ENCODE results near the gene SOWAHA.

Gene SOWAHA

DNA sequence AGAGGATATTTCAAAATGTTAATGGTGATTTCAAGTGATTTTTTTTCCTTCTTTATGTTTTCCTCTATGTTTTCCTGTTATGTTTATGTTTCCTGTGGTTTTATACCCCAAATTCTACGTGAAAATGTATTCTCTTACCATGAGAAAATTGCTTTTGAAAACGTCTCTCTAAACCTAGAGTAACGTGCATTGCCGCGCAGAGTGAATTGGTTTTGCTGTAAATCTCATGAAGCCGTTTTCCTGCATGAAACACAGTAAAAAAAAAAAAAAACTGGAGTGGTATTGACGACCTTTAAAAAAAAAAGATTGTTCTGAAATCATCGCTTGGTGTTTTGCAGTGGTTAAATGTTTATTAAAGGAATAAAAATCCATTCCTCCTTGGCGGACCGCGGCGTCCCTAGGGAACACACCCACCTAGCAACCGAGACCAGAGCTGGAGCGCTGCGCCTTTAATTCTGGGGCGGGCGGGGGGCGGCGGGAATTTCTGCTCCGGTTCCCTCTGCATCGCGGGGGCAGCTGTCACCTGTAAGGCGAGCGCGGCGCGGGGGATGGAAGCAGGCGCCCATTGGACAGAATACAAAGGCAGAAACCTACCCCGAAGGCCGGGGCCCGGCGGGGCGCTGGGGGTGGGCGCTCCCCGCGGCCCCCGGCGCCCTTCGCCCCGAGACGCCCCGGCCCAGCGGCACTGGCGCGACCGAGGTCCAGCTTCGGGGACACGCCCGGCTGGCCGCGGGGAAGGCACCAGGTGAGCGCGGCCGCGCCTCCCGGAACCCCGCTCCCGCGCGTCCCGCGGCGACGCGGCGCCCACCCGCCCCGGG is at the start of gene SOWAHA:
SOWAHA (plus strand) TSS at position 522 of the 818 bp plus-strand sequence. CDS start 320 bp downstream, outside the sequence.
- DNase-seq, result no peak

DNA sequence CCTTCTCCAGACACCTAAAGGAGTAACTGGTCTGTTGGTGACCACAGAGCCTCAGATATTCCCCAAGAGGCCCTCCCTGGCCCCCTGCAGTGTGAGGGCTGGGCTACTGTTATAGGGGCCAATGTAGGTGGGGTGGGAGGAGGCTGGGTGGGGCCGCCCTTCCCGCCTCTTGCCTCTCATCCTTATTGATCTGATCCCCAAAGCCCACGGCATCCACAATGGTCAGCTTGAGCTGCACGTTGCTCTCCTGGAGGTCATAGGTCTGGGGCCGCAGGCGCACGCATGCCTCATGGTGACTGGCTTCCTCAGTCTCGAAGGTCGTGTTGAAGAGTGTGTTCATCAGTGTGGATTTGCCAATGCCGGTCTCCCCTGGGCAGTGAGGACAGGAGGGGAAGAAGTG is 49.1 kb upstream of the SOWAHA start:
- no peak for DNase-seq

DNA sequence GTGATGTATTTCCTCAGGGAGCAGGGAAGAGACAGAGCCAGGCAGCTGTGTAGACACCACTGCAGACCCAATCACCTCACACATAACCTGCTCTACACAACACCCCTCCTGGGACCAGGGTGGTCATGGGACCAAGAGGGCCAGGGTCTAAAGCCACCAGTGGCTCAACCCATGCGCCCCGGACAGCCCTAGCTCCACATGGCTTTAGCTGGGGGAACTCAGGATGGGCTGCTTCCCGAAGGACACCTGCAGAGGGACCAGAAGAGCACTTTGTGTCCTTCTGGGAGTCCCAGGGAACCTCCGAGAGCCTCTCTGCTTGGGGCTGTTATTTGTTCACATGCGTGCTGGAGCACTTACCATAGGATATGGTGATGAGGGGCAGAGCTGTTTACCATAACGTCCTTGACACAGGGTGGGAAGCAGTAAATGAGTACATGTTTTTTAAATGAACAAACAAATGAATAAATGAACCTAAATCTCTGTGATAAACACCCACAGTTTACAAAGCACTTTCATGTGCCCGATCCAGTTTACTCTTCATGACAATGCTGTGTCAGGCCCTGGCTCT is 48.3 kb upstream of the SOWAHA start:
- DNase-seq, result no peak

DNA sequence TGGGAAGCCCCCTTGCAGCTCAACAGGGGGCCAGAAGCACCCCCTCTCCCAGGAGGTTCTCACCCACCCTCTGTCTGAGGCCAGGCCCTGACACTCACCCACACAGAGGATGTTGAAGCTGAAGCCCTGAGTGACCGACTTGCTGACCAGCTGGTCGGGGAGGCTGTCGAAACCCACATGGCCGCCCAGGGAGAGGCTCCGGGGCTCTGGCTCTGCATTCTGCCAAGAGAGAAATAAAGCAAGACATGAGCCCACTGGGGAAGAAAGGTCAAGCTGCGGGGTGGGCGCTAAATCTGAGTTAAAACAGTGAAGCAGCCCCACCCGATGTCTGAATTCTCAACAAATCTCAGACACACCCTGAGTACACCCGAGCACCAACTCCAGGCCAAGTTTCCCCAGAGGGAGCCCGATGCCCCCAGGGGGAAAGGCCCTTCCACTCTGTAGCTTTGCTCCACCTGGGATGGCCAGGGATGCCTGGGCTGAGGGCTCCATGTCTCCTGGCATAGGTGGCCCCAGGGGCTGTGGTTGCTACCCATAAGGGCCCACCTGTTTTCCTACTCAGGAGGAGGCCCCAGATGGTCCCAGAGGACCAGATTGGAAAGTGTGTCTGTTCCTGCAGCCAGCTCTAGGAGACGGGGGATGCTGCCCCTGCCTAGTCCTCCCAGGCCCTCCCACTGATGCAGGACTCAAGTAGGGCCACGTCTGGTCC is 47.6 kb upstream of the SOWAHA start:
- no peak for DNase-seq

DNA sequence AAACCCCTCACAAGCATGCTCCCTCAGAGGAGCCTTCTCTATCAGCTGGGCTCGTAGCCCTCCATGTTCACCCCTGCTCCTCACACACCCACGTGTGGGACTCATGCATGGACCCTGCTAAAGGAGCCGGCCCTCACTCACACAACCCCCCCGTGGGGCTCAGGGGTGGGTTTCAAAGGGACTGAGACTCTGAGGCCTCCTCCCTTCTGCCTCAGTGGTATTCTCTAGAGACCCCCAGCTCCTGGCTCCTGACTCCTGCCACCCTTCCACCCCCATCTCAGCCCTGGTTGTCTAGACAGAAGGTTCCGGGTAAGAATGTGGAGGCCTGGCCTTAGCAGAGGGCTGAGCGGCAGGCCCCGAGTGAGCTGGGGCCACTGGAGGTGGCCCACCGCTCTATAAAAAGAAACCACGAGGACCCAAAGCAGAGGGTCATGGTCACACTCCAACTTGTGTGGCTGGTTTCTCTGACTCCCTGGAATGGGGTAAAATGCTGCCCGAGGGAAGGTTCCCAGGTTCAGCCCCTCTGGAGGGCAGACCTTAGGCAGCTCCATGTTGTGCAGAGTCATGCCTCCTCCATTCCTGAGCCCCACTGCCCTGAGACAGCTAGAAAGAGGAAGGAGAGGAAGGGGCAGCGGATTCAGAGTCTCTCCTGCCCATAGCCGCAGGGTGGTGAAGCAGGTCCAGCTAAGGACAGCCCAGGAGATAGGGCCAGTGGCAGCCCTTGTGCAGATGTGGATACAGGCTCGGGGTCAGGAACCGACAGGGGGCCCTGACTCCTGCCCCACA is 46.9 kb upstream of the SOWAHA start:
- no peak for DNase-seq

DNA sequence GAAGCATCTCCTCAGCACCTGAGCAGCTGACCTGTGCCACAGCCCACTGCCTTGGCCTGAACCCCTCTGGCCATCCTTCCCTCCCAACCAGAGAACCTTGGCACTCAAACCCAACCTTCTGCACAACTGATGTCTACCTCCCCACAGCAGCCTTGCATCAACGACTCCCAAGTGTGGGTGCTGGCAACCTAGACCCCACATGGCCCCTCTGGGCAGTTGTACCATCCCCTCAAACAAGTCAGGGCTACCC is 46.4 kb upstream of the SOWAHA start:
- no peak for DNase-seq

DNA sequence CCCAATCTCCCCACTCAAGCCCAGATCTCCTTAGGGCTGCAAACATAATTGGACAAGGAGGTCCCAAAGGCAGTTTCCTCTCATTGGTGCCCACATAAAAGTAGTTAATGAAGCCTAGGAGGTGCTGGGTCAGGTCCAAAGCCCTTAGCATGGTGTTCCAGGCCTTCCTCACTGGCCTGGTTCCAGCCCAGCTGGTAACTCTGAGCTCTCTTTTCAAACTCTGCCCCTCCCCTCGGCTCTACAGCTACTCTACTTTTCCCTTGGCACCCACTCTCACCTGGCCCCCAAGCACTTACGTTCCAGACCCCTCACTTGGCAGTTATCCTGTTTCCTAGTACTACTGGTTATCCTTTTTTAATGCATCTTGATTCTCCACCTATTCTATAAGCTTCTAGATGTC is 46.0 kb upstream of the SOWAHA start:
- DNase-seq, result no peak

DNA sequence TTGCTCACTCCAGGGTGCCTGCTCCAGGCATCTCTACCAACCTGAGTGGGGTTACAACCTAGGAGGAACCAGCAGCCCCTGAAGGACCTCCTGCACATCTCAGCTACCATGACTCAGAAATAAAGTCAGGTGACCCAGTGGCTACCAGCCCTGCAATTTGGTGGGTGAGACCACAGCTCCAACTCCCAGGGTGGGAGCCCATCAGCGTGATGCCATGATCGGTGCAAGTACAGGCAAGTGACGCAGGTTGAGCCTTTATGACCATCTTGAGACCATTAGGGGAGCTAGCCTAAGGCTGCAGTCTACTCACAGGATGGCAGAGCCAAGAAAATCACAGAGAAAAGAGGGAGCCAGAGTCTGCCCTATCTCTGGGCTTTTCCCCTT is 44.6 kb upstream of the SOWAHA start:
- no peak for DNase-seq

DNA sequence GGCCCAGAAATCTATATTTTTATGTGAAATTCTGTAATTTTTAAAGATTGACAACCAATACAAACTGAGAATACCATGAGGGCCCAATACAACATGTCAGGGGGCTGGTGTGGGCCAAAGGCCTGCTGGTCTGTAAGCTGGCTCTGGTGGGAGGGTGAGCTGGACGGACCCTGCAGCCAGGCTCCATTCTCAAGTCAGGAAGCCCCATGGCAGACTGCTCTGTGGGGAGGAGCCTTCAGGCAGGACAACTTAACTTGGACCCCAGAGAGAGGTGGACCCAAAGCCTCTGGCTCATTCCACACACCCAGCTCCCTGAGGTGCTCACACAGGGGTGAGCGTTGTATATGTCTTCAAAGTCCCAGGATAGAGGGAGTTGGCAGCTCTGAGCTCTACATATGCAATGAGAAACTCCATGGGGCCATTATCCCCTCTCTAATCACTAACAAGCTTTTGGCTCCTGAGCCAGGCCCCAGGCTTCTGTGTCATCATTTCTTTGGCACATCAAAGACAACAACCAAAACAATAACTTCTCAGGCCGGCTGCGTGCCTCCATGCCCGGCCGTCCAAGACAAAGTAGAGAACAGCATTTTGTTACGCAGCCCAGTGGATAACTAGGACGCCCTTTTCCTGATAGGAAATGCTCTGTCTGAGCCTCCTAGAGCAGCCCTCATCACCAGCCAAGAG is 42.5 kb upstream of the SOWAHA start:
- no peak for DNase-seq

DNA sequence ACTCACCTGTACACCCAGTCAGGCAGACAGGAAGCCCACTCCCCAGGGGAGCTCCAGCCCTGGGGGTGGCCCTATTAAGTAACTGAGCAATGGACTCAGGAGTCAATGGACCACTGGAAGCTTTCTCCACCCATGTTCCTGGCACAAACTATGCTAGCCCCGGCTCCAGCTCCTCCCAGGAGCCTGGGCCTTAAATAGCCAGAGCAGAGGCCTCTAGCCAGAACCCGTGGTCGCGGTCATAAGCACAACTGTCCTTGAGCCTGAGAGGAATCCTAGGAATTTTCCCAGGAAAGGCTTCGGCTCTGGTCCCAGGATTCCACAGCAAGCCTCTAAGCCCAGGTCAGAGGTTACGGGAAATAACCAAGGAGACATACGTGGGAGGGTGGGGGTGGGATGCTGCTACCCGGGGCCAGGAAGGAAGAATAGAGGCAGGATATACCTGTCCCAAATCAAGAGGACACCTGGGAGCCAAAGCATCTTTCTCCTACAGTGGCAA is 41.6 kb upstream of the SOWAHA start:
- no peak for DNase-seq

DNA sequence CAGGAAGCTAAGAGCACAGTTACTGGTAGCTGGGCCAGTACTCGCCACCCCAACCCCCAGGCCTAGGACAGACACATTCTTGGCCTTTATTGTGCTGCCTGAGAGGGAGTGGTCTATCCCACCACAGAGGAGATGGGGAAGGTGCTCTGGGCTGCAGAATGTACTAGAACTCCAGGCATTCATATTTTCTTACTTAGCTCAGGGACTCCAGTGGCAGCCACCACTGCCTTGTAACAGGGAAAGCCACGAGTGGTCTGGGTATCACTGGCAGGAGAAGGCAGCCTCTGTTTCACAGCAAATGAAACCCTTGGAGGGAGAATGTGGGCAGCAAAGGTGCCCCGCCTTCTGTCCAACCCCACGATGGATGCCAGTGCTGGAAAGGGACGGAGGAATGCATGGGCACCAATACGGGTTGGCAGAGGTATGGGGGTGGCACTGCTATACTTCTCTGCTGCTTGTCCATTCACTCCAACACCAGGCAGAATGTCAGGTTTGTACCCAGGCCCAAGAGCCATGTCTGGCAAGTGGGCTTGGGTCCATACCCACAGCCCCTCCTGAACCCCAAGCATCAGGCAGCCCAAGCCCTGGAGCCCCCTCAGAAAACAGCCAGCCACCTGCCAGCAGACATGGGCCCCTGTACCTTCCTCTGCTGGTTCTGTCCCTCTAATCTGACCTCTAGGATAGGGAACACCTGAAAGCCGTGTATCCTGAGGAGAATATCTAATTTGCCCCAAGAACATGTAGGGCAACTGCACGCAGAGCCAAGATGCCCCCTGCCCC is 40.6 kb upstream of the SOWAHA start:
- DNase-seq, result no peak

DNA sequence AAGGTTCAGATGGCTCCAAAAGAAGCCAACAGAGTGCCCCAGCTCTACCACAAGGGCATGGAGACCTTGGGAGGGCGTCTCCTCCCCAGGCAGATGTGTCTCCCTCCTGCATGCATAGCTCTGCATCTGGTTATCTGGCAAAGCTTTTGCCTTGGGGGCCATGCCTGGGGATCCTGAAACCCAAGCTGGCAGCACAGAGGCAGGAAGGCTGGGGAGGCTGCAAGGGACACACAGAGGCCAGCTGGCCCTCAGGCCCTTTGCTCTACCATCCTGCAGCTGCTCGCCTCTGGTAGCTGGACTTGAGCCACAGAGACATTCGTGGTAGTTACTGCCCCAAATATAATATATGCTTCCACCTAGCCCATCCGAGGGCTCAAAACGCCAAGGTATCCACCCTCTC is 40.0 kb upstream of the SOWAHA start:
- DNase-seq, result no peak

DNA sequence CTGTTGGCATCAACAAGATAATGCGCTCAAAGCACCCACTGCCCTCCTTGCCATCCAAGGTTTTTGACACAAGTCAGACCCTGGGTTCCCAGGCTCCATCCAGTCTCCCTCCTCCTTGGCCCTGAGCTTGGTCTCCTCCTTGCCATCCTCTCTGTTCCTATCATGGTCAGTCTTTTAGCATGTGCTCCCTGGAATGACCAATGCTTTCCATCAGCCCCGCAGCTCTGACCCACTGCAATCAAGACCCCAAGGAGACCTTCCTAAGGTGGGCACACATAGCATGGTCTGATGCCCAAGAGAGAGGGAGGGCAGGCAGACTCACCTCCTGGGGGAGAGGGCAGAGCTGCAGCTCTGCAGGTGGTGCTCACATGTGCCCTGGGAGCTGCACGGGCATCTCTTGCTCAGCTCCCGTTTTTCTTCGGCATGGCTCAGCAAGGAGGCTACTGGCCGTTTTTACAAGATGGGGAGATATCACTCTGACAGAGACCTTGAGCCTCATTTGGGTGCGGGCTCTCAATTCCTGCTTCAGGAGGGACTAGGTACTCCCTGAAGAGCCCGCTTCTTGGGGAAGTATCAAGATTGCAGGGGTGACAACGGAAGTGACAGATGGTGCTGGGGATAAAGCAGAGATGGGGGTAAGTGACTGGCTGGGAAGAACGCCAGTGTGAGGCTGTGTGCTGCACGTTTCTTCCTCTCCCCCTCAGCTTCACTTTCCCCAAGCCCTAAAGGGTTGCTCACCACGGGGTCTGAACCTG is 39.3 kb upstream of the SOWAHA start:
- DNase-seq, result no peak

DNA sequence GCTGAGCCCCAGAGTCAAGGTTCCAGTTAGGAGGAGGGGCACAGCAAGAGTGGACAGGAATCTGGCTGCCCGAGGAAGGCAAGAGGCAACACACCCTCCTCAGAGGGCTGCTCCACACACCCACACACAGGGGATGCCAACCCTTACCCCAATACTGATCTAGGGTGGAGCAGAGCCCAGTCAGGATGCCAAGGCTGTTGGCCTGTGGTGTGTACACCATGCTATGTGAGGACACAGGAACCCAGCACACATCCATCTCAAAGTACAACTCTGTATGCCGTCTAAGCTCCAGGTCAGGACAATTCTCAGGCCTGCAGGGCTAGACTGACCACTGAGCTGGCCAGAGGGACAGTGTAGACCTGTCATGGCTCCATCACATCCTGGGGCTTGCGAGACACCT is 38.7 kb upstream of the SOWAHA start:
- no peak for DNase-seq

DNA sequence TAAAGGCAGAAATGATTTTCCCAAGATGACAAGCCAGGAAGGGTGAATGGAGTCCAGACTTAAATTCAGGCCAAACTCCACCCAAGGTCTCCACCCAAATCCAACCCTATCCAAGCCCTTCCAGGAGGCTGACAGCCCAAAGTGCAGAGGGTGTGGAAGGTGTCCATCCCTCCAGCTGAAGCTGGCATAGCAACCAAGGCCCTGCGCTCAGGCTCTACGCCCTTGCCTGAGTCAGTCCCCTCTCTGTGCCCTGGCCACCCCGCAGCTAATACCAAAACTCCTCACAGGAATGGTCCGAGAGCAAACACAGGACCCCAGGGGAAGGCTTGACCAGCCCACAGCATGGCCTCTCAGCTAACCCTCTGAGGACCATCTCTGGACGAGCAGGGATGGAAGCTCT is 38.2 kb upstream of the SOWAHA start:
- no peak for DNase-seq

DNA sequence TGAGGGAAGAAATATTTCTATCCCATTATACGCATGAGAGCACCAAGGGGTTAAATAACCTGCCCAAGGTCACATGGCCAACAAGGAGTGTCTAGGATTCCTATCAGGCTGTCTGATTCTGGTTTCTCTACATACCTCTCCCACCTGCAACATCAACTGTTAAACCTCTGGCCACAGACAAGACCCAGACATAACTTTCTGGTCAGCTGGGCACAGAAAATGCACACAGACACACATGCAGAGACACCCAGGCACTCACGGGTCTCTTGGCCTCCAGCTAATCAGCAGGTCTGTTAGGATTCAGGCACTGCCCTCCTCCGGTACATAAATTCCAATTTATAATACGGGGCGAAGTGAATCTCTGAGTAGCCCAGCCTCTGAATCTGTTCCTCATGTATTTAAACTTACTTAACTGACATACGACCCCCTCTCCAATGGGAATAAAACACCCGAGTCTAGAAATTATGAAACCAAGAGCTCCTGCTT is 37.6 kb upstream of the SOWAHA start:
- no peak for DNase-seq

DNA sequence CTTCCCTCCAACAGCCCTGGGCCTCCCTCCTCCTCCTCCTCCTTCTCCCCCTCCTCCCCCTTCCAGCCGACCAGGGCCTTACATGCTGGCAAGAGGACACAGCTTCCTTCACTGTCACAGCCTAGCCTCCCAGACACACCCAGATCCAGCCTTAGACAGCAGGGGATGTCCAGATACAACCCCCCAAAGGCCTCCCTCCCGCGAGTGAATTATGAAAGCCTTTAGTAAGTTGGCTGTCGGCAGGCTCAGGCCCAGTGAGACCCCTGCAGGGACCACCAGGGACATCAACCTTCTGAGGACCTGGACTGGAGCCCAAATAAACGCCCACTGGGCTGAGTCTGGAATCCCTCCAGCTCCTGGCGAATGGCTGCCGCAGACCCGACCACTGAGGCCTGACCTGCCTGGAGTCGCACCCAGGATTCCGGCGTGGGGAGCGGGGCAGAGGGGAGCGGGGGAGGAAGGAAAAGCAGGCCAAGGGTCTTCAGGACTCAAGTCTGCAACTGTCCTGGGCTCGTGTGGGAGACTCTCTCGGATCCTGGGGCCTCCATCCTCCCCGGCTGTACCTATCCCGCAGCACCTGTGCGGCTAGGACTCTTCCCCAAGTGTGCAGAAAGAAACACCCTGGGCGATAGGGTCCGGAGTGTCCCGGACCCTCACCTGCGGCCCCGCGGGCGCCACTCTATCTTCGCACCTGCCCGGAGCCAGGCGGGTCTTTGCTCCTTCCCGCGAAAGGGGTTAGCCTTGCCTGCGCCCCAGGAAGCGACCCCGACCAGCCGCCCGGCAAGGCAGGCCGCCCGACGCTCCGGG is 36.8 kb upstream of the SOWAHA start:
- DNase-seq, result no peak

DNA sequence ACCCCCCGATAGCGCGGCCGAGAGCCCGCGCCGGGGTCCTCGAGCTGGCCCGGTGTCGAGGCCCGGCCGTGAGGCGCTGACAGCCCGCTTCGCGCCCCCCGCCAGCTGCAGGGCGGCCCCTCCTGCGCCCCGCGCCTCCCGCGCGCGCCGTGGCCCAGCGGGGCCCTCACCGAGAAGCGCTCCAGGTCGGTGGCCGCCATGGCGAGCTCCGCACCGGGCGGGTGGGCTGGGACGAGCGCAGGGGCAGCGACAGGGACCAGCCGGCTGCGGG is 36.2 kb upstream of the SOWAHA start:
- no peak for DNase-seq

DNA sequence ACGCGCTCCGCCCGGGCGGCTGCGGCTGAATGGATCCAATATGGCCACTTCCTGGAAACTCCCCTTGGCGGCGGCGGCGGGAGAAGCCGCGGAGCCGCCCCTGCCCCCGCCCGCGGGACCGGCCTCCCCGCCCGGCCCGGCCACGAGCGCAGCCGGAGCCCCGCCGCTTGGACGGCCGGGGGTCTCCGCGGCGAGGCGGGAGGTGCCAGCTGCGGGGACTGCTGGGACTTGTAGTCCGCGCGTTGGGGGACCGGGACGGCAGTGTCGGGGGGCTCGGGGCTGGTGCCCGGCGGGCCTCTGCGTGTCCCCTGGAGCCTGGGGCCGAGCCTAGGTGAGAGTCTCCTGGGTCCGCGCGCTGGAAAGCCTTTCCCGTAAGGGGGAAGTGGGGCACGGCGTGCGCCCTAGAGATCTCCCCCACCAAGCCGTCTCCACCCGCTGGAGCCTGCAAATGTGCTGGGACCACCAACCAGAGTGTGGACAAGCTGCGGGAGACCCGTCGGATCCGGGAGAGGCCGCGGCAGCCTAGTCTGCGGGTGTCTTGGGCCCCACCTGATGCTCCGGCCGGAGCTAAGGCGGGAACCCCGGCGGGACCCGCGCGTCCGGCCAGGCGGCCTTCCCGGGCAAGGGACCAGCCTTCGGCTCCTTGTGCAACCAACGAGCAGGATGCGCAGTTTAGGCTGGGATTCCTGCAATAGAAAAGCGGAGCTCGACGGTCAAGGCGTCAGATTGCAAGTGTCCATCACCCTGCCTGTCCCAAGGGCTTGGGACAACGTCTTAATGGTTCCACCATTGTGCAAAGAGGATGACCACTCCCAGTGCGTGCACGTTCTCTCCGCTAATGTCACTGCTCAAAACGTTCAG is 35.7 kb upstream of the SOWAHA start, which contains the start of gene SEPTIN8:
SEPTIN8 (minus strand) TSS at position 31 of the 861 bp plus-strand sequence. CDS start 102 bp downstream, outside the sequence.
- no peak for DNase-seq

All from NCI-H1694 (cell line).